K562 (cell line): ENCODE measurements around the gene SERPINE2. TPM values are rescaled to one million over a fixed set of nuclear protein-coding genes. Genes with fewer than 3 reads are reported as not detected.

Experiments used
- ATAC-seq: fragments of 200-7000 bp; cut with Tn5 transposase; 3 replicates; pipeline ENCODE4 v1.9.1; 2020; ENCODE audit warnings: moderate library complexity
- BruUV-seq: library from RNA; stranded (reverse); fragments of 400-500 nt; replicated peaks from 2 replicates; lab custom pipeline; 2021; lab: Mats Ljungman, UMichigan
- CTCF ChIA-PET: fragments of 300-600 bp; formaldehyde crosslinking; extraction: SDS; loops from one replicate; lab custom pipeline; 2021; ENCODE audit warnings: low intra/inter-chr PET ratio; lab: Yijun Ruan, JAX
- POLR2A ChIA-PET: fragments of 300-600, 350-650 bp; sonication (Branson Sonifier 250); formaldehyde crosslinking; extraction: SDS; loops from one replicate; lab custom pipeline; 2021; ENCODE audit warnings: antibody characterized with exemption, inconsistent platforms; lab: Yijun Ruan, JAX
- DNase-seq, 4 experiments: peaks; one replicate each; pipeline versions ENCODE4 v3.0.0 to v3.0.0-alpha.2; 2011 to 2018; ENCODE audit warnings: low spot score in 3 of 4, mixed read lengths in 3 of 4; ENCODE audit errors: extremely low read depth in 1 of 4
- FAIRE-seq: peaks from 2 replicates; lab custom pipeline; 2011; peaks lifted over from hg19 to GRCh38; lab: Jason Lieb, UNC
- H2AFZ ChIP-seq: 2 replicates; pipeline ENCODE4 v1.6.0; 2011; ENCODE audit warnings: low read depth, low read length, control low read depth, inconsistent platforms
- H3K27ac ChIP-seq: fragments of 200-600 bp; 3 replicates; pipeline ENCODE4 v1.8.0; 2011; ENCODE audit warnings: low read depth, mild to moderate bottlenecking, control low read depth, inconsistent platforms, low read length, moderate library complexity, mixed read lengths; ENCODE audit errors: extremely low read depth
- H3K27me3 ChIP-seq, 2 experiments: fragments of 300-600 bp in 1 of 2; 2 replicates in 1 of 2; 3 replicates in 1 of 2; pipeline versions ENCODE4 v1.6.0 to v1.8.0; 2011; ENCODE audit warnings: inconsistent platforms in 2 of 2, low read length in 2 of 2, mild to moderate bottlenecking in 1 of 2, mixed read lengths in 1 of 2, moderate library complexity in 1 of 2; ENCODE audit not compliant: control insufficient read depth in 2 of 2, insufficient read depth in 2 of 2
- H3K36me3 ChIP-seq: fragments of 300-600 bp; 3 replicates; pipeline ENCODE4 v1.8.0; 2011; ENCODE audit warnings: mild to moderate bottlenecking, low read length, inconsistent platforms; ENCODE audit not compliant: control insufficient read depth, insufficient read depth
- H3K4me1 ChIP-seq, 2 experiments: fragments of 200-600 bp in 1 of 2; replicated peaks in 1 of 2; 2 replicates in 1 of 2; 3 replicates in 1 of 2; pipeline versions ENCODE4 v1.5.1 to v1.8.0; 2011; ENCODE audit warnings: inconsistent platforms in 2 of 2, low read length in 2 of 2, mild to moderate bottlenecking in 1 of 2, mixed read lengths in 1 of 2, moderate library complexity in 1 of 2; ENCODE audit not compliant: control insufficient read depth in 2 of 2, insufficient read depth in 2 of 2
- H3K4me2 ChIP-seq: 2 replicates; pipeline ENCODE4 v1.6.1; 2011; ENCODE audit warnings: low read length, control low read depth, inconsistent platforms, mixed read lengths; ENCODE audit not compliant: insufficient read depth
- H3K4me3 ChIP-seq: fragments of 200-600 bp; sonication (generic), shearing (Covaris generic); 2 replicates; pipeline ENCODE4 v1.5.1; 2016; ENCODE audit warnings: control low read depth, inconsistent platforms
- H3K79me2 ChIP-seq: fragments of 200-600 bp; 3 replicates; pipeline ENCODE4 v1.8.0; 2011; ENCODE audit warnings: low read length, inconsistent platforms; ENCODE audit not compliant: control insufficient read depth, insufficient read depth
- H3K9ac ChIP-seq, 2 experiments: 2 replicates each; pipeline versions ENCODE4 v1.6.0 to v1.6.1; 2011; ENCODE audit warnings: low read depth in 2 of 2, low read length in 2 of 2, control low read depth in 1 of 2, inconsistent platforms in 1 of 2, mild to moderate bottlenecking in 1 of 2, mixed read lengths in 1 of 2; ENCODE audit not compliant: insufficient read depth in 1 of 2
- H3K9me1 ChIP-seq: one replicate; pipeline ENCODE4 v1.6.0; 2011; ENCODE audit warnings: inconsistent platforms, mild to moderate bottlenecking, low read length, moderate library complexity; ENCODE audit not compliant: control insufficient read depth, insufficient read depth
- H3K9me3 ChIP-seq: replicated peaks from 2 replicates; pipeline ENCODE4 v1.5.1; 2011; ENCODE audit warnings: low read depth, low read length, inconsistent platforms; ENCODE audit not compliant: control insufficient read depth, insufficient read depth
- H4K20me1 ChIP-seq: replicated peaks from 2 replicates; pipeline ENCODE4 v1.6.1; 2011; ENCODE audit warnings: low read length, inconsistent platforms, mixed read lengths; ENCODE audit not compliant: control insufficient read depth, insufficient read depth
- HMBOX1 ChIP-seq: sonication (generic); IDR thresholded peaks from 2 replicates; pipeline ENCODE4 v1.6.1; 2016
- in situ Hi-C: fragments of 300-500 bp; cut with MboI; formaldehyde crosslinking; loops from 4 replicates; pipeline ENCODE4 v1.15.0; 2018; ENCODE audit warnings: inconsistent platforms, mixed read lengths
- intact Hi-C: fragments of 100-400 bp; cut with micrococcal nuclease; formaldehyde crosslinking; loops from 2 replicates; pipeline ENCODE4 v1.14.2; 2022
- polyA plus RNA-seq, 8 experiments: library from polyadenylated mRNA; depleted of rRNA in 4 of 8; stranded (reverse) in 5 of 8; unstranded in 3 of 8; fragments of >200 nt; fragmentation: Nextera tagmentation in 2 of 8; fragmentation: Illumina TruSeq in 1 of 8; extraction: Ambion mirVana in 2 of 8; extraction: Trizol in 1 of 8; gene quantifications; 2 replicates each; pipeline versions ENCODE4 v1.2.1 to v1.2.3, GENCODE V29; 2011 to 2014; ENCODE audit warnings: inconsistent platforms in 1 of 8, missing spikeins in 1 of 8
- total RNA-seq, 7 experiments: library from RNA; depleted of rRNA in 6 of 7; stranded (reverse); fragments of >200 nt in 6 of 7; fragmentation: Illumina TruSeq in 2 of 7; extraction: Trizol in 2 of 7; gene quantifications; 2 replicates each; pipeline versions ENCODE4 v1.2.1 to v1.2.3, GENCODE V29; 2011 to 2021; ENCODE audit warnings: low replicate concordance in 1 of 7
- TF ChIP-seq, protein P1 (sequence below): fragments of 250-450 bp; sonication (Bioruptor Pico); IDR thresholded peaks from 2 replicates; pipeline ENCODE4 v1.5.0; 2021; ENCODE audit warnings: mild to moderate bottlenecking, moderate library complexity

SERPINE2 gene
- total and polyA plus RNA-seq, 9 of the 15 experiments (the other 6 are each of a cell fraction or from before 2014, with no cell fraction given) = 0.03 to 0.16 (median 0.13) TPM; not detected in 6

- BruUV-seq = no TSS peak
These were observed 16.6 kb downstream of the SERPINE2 start for GRCh38 chr2:224022486-224022885.

More at GRCh38 chr2:224022486-224022885, 16.6 kb downstream of the SERPINE2 start:
- no peaks in the 10 kb centered on the region; a peak in 2 of 5 replicates for H3K27me3 ChIP-seq
- H3K36me3 ChIP-seq = no peaks in the 10 kb centered on the region
- 0 out of 2 replicates have a peak, but pooled peaks have one; percentile 20 for TF ChIP-seq HMBOX1
- TF ChIP-seq, protein P1, sequence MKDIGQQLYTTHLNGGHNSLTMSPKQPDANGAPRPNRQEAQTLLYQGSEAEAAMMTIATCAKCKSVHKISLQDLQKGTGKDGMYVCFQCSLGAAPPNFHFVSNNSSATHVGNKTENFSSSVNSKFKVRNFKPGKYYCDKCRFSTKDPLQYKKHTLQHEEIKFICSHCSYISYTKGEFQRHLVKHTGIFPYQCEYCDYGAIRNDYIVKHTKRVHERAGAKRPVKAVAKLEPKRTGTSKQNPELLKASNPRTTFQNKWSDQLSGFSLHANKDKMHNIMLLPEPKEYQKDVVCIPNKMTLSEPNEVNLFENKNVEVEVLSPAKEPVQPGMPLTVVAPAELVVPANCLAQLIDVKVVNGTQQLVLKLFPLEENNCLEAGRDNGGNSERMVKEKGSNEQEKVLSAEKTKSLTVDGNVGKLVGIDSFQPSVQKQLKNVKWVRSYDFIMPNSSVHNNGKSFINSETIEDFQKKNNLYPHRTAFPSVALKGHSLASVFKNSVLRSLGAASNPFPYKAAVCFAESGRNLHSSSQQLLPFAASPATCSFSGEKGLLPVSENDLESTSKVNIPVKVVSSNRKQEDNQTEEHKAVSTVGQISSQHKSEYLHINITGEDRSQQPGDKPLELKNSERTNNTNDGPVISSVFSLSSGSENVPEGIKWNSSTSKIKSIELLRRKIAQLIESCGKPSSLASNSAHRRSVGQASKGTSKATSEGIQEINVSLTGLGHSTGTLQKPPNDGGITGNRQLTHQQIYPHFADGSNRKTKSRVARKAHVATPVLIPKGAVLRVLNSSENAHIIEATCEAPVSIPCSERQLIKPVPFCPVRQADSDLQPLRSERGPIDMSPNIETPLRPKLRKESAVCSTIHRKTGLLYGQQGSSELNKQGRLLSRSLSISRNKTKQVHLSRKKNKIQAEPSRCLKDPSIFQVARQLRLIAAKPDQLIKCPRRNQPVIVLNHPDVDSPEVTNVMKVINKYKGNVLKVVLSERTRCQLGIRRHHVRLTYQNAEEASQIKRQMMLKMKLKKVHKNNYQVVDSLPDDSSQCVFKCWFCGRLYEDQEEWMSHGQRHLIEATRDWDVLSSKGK (CRISPR knock-in tag) = no peak
- intact Hi-C loops (no loop called here), in situ Hi-C loops (no loop called here)
- DNase-seq (no peak), FAIRE-seq (no peak), ATAC-seq (no peak)
- no peak overlapping the region for H2AFZ ChIP-seq
- no peaks in the 10 kb centered on the region for H3K9me3 ChIP-seq
- H3K4me1 ChIP-seq = peaks cover 0 to 3% of the 10 kb centered on the region in 2 experiments; a peak in 1 of 5 replicates
- ChIA-PET POLR2A (no interaction called here), CTCF (no interaction called here)
- no peaks in the 10 kb centered on the region for H3K9me1 ChIP-seq
- no peaks in the 10 kb centered on the region for H4K20me1 ChIP-seq
- no peaks in the 10 kb centered on the region for H3K79me2 ChIP-seq
- H3K4me3 ChIP-seq = no peak overlapping the region
- H3K4me2 ChIP-seq = no peak overlapping the region
- no peak overlapping the region for H3K9ac ChIP-seq
- no peak overlapping the region for H3K27ac ChIP-seq
